Body of pancreas (tissue), 4 donors: ENCODE results near the gene SURF1.

Experiments used
- POLR2A ChIP-seq, 3 donors: fragments of 450-650 bp; IDR thresholded peaks; one replicate each; pipeline ENCODE4 v1.6.1; 2016; ENCODE audit warnings: antibody characterized with exemption in 3 of 3, mild to moderate bottlenecking in 2 of 3
- TF ChIP-seq, protein P1 (sequence below), 7 experiments: fragments of 450-650 bp in 4 of 7; fragments of 200-600 bp in 3 of 7; sonication (generic) in 3 of 7; IDR thresholded peaks; one replicate each; pipeline ENCODE4 v1.5.1; 2016 to 2019; ENCODE audit warnings: antibody characterized with exemption in 7 of 7

- TF ChIP-seq POLR2A (IDR thresholded peaks at IDR 0.05): peak; percentile 74 to 97 (median 97)
- TF ChIP-seq, protein P1, sequence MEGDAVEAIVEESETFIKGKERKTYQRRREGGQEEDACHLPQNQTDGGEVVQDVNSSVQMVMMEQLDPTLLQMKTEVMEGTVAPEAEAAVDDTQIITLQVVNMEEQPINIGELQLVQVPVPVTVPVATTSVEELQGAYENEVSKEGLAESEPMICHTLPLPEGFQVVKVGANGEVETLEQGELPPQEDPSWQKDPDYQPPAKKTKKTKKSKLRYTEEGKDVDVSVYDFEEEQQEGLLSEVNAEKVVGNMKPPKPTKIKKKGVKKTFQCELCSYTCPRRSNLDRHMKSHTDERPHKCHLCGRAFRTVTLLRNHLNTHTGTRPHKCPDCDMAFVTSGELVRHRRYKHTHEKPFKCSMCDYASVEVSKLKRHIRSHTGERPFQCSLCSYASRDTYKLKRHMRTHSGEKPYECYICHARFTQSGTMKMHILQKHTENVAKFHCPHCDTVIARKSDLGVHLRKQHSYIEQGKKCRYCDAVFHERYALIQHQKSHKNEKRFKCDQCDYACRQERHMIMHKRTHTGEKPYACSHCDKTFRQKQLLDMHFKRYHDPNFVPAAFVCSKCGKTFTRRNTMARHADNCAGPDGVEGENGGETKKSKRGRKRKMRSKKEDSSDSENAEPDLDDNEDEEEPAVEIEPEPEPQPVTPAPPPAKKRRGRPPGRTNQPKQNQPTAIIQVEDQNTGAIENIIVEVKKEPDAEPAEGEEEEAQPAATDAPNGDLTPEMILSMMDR (IDR thresholded peaks at IDR 0.05): peak in 1 of 7 experiments; percentile 34
These were observed 8.1 kb downstream of the SURF1 start, which contains the start of the genes MED22 and RPL7A for GRCh38 chr9:133347985-133348717.
